Osteoblast (primary cell): ENCODE results near the gene KLHL28. TPM values are rescaled to one million over a fixed set of nuclear protein-coding genes. Genes with fewer than 3 reads are reported as not detected.
A peak's percentile ranks its signal among the peaks of the same experiment; 100 is the strongest.

Experiments used
- DNase-seq: peaks from one replicate; pipeline ENCODE4 v3.0.0; 2011; ENCODE audit warnings: low spot score, mixed read lengths; ENCODE audit not compliant: insufficient read length; ENCODE audit errors: missing footprints
- H2AFZ ChIP-seq: 2 replicates; pipeline ENCODE4 v1.6.0; 2011; ENCODE audit warnings: mild to moderate bottlenecking, low read length
- H3K27ac ChIP-seq: 2 replicates; pipeline ENCODE4 v1.5.1; 2011; ENCODE audit warnings: mild to moderate bottlenecking, low read depth, low read length, moderate library complexity
- H3K27me3 ChIP-seq: 2 replicates; pipeline ENCODE4 v1.6.0; 2012; ENCODE audit warnings: mild to moderate bottlenecking, control low read depth, inconsistent platforms, low read length, moderate library complexity; ENCODE audit not compliant: insufficient read depth
- H3K36me3 ChIP-seq: 2 replicates; pipeline ENCODE4 v1.5.1; 2011; ENCODE audit warnings: mild to moderate bottlenecking, low read length, control low read depth, moderate library complexity; ENCODE audit not compliant: insufficient read depth
- H3K4me1 ChIP-seq: 2 replicates; pipeline ENCODE4 v1.5.1; 2011; ENCODE audit warnings: mild to moderate bottlenecking, low read length, control low read depth, moderate library complexity; ENCODE audit not compliant: insufficient read depth
- H3K4me2 ChIP-seq: 2 replicates; pipeline ENCODE4 v1.6.0; 2011; ENCODE audit warnings: mild to moderate bottlenecking, low read length; ENCODE audit not compliant: insufficient read depth
- H3K4me3 ChIP-seq: fragments of 200-600 bp; sonication (generic); 3 replicates; pipeline ENCODE4 v1.5.1; 2012; ENCODE audit warnings: mild to moderate bottlenecking, low read length, inconsistent platforms; ENCODE audit not compliant: insufficient read depth
- H3K79me2 ChIP-seq: 2 replicates; pipeline ENCODE4 v1.6.0; 2012; ENCODE audit warnings: mild to moderate bottlenecking, low read length, control low read depth, inconsistent platforms; ENCODE audit not compliant: insufficient read depth
- H3K9me3 ChIP-seq: 2 replicates; pipeline ENCODE4 v1.5.1; 2011; ENCODE audit warnings: low read depth, low read length, control low read depth
- H4K20me1 ChIP-seq: 2 replicates; pipeline ENCODE4 v1.6.0; 2012; ENCODE audit warnings: mild to moderate bottlenecking, low read length, control low read depth; ENCODE audit not compliant: insufficient read depth
- CTCF ChIP-seq: IDR thresholded peaks from 2 replicates; pipeline ENCODE4 v1.5.1; 2011; ENCODE audit warnings: mild to moderate bottlenecking, low read depth, low read length, moderate library complexity; ENCODE audit errors: extremely low read depth
- total RNA-seq: library from RNA; depleted of rRNA; stranded (reverse); fragments of >200 nt; gene quantifications from 2 replicates; pipeline ENCODE4 v1.2.3, GENCODE V29; 2012

The KLHL28 gene
- total RNA-seq, 1 donor = 11.9 TPM

- no peaks in the 10 kb centered on the region for H3K27me3 ChIP-seq
- no peak for TF ChIP-seq CTCF
- no peaks in the 10 kb centered on the region for H3K79me2 ChIP-seq
- H3K4me1 ChIP-seq = no peaks in the 10 kb centered on the region
- no peak overlapping the region for H3K4me2 ChIP-seq
- peaks cover 9% of the 10 kb centered on the region for H3K36me3 ChIP-seq
- H3K27ac ChIP-seq = no peak overlapping the region
- DNase-seq = no peak
- H3K9me3 ChIP-seq = no peaks in the 10 kb centered on the region
- H3K4me3 ChIP-seq = no peak overlapping the region
- H2AFZ ChIP-seq = no peak overlapping the region
- no peaks in the 10 kb centered on the region for H4K20me1 ChIP-seq
These were observed 33.0 kb downstream of the KLHL28 start for GRCh38 chr14:44928793-44929192.

GRCh38 chr14:44914849-44915248 lies 46.9 kb downstream of the KLHL28 start:
- Histone ChIP-seq H3K9me3 (no peaks in the 10 kb centered on the region), H2AFZ (peak overlapping the region; percentile 58), H4K20me1 (no peaks in the 10 kb centered on the region), H3K79me2 (no peaks in the 10 kb centered on the region), H3K4me1 (peaks cover 4% of the 10 kb centered on the region), H3K27ac (no peak overlapping the region), H3K4me3 (no peak overlapping the region), H3K27me3 (peaks cover 7% of the 10 kb centered on the region), H3K4me2 (peak overlapping the region; percentile 39), H3K36me3 (no peaks in the 10 kb centered on the region)
- no peak for TF ChIP-seq CTCF
- DNase-seq = no peak

- H3K36me3 ChIP-seq = no peaks in the 10 kb centered on the region
- no peak for TF ChIP-seq CTCF
- no peaks in the 10 kb centered on the region for H3K79me2 ChIP-seq
- peak overlapping the region; percentile 67 for H3K4me3 ChIP-seq
- peaks cover 4% of the 10 kb centered on the region for H3K4me1 ChIP-seq
- H3K9me3 ChIP-seq = no peaks in the 10 kb centered on the region
- H3K27ac ChIP-seq = no peak overlapping the region
- peaks cover 9% of the 10 kb centered on the region for H3K27me3 ChIP-seq
- no peak for DNase-seq
- peak overlapping the region; percentile 76 for H3K4me2 ChIP-seq
- no peaks in the 10 kb centered on the region for H4K20me1 ChIP-seq
- H2AFZ ChIP-seq = peak overlapping the region; percentile 83
These were observed 49.5 kb downstream of the KLHL28 start for GRCh38 chr14:44912041-44912869.

GRCh38 chr14:44910821-44911220 lies 50.9 kb downstream of the KLHL28 start:
- H4K20me1 ChIP-seq = no peaks in the 10 kb centered on the region

More at GRCh38 chr14:44910821-44911220, 50.9 kb downstream of the KLHL28 start:
- Histone ChIP-seq H3K27ac (no peak overlapping the region), H3K36me3 (no peaks in the 10 kb centered on the region), H3K4me1 (peaks cover 4% of the 10 kb centered on the region), H3K4me3 (no peak overlapping the region), H3K27me3 (peaks cover 9% of the 10 kb centered on the region), H3K9me3 (no peaks in the 10 kb centered on the region), H2AFZ (no peak overlapping the region), H3K4me2 (no peak overlapping the region), H3K79me2 (no peaks in the 10 kb centered on the region)
- no peak for TF ChIP-seq CTCF
- no peak for DNase-seq
